Brain microvascular endothelial cell (primary cell): ENCODE results near the gene ERC2.

Source experiments
- DNase-seq: peaks from one replicate; pipeline ENCODE4 v3.0.0-alpha.2; 2020
- H3K27ac ChIP-seq: fragments of 250-450 bp; sonication (Bioruptor Pico); 2 replicates; pipeline ENCODE4 v1.5.1; 2020; ENCODE audit warnings: mild to moderate bottlenecking, moderate library complexity
- H3K27me3 ChIP-seq: fragments of 250-450 bp; sonication (Bioruptor Pico); replicated peaks from 2 replicates; pipeline ENCODE4 v1.5.1; 2020; ENCODE audit warnings: mild to moderate bottlenecking
- H3K36me3 ChIP-seq: fragments of 250-450 bp; sonication (Bioruptor Pico); replicated peaks from 2 replicates; pipeline ENCODE4 v1.5.1; 2020; ENCODE audit warnings: mild to moderate bottlenecking
- H3K4me3 ChIP-seq: 2 replicates; pipeline ENCODE4 v1.5.1; 2011; ENCODE audit warnings: low read depth, mild to moderate bottlenecking, control low read depth, low read length, moderate library complexity
- in situ Hi-C: cut with HindIII; loops from 2 replicates; pipeline ENCODE4 v1.10.0; 2017; ENCODE audit warnings: low sequenced_read_pairs, low pct_ligation_motif_present
- TF ChIP-seq, protein P1 (sequence below): IDR thresholded peaks from 2 replicates; pipeline ENCODE4 v1.5.1; 2011; ENCODE audit warnings: low read depth, mild to moderate bottlenecking, moderate library complexity, low read length, control low read depth, inconsistent platforms; ENCODE audit errors: missing control alignments

The ERC2 gene

DNA sequence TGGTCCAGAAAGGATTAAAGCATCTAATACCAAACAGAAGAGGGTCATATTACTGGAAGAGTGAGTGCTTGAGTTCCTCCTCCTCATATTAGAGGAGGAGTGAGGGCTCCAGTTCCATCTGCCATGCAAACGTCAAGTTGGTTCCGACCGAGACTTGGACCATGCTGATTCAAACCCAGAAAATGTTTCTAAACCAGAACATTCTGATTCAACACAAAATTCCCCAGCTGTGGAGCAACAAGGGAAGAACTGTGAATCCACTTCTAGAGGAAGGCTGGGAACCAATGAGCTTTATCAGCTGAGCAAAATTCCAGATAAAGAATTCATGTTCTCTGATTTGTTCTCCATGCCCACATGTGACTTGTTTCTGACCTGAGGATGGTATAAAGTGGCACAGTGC is 845.5 kb downstream of the ERC2 start:
- Histone ChIP-seq H3K27me3 (no peaks in the 10 kb centered on the region), H3K4me3 (no peak overlapping the region), H3K27ac (no peak overlapping the region), H3K36me3 (no peaks in the 10 kb centered on the region)
- in situ Hi-C loops: no loop called here
- DNase-seq: no peak
- TF ChIP-seq, protein P1, sequence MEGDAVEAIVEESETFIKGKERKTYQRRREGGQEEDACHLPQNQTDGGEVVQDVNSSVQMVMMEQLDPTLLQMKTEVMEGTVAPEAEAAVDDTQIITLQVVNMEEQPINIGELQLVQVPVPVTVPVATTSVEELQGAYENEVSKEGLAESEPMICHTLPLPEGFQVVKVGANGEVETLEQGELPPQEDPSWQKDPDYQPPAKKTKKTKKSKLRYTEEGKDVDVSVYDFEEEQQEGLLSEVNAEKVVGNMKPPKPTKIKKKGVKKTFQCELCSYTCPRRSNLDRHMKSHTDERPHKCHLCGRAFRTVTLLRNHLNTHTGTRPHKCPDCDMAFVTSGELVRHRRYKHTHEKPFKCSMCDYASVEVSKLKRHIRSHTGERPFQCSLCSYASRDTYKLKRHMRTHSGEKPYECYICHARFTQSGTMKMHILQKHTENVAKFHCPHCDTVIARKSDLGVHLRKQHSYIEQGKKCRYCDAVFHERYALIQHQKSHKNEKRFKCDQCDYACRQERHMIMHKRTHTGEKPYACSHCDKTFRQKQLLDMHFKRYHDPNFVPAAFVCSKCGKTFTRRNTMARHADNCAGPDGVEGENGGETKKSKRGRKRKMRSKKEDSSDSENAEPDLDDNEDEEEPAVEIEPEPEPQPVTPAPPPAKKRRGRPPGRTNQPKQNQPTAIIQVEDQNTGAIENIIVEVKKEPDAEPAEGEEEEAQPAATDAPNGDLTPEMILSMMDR: no peak

DNA sequence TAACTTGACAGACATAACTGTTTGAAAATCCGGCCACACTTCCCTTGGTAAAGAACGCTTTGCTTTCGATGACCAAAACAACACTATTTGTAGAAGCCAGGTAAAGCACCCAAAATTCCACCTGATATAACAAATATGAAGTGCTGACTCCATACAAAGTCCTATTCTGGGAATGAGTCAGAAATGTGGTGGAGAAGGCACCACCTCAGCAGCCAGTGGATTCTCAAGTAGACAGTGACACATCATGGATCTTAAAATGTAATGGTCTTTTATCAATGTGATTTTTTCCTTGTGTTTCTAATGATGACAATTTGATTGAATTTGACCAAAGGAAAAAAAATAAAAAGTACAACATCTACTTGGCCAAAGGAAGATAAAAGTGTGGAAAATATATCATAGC is 846.2 kb downstream of the ERC2 start:
- TF ChIP-seq, protein P1: no peak
- in situ Hi-C loops: no loop called here
- peak; percentile 49 for DNase-seq
- H3K4me3 ChIP-seq: no peak overlapping the region
- no peaks in the 10 kb centered on the region for H3K36me3 ChIP-seq
- no peak overlapping the region for H3K27ac ChIP-seq
- H3K27me3 ChIP-seq: no peaks in the 10 kb centered on the region

DNA sequence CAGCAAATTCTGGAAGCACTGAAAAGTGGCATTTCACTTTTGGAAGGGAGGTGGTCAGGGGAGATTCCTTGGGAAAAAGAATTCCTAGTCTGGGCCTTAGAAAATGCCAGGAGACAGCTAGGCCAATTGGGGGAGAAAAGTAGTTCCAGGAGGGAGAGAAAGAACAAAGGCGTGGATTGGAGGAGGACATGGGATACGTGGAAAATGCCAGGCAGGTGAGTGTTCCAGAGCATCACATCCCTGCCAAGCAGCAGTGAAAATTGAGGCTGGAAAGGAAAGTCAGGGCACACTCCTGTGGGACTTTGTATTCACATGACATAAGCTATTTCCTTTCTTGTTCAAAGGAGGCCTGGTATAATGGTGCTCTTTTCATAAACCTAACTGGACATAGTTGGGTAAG is 846.6 kb downstream of the ERC2 start:
- no peaks in the 10 kb centered on the region for H3K27me3 ChIP-seq
- in situ Hi-C loops: no loop called here
- no peak for DNase-seq
- TF ChIP-seq, protein P1: no peak
- no peak overlapping the region for H3K27ac ChIP-seq
- no peaks in the 10 kb centered on the region for H3K36me3 ChIP-seq
- no peak overlapping the region for H3K4me3 ChIP-seq

DNA sequence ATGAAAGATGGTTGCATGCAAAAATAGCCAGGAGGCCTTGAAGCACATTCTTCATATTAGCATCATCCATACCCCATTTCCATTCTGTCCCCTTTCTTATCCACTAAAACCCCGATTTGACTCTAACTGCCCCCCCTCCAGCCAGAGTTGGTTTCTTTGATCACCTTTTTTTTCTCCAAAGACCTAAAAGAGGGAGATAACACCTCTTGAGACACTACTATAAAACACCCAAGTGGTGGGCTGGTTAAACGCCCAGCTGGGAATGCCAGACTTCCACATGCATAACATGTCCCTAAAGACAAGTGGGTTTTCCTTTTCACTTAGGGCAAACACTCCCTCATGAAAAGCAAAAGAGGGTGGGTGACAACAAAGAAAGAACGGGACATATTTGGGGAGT is 847.2 kb downstream of the ERC2 start:
- in situ Hi-C loops: no loop called here
- Histone ChIP-seq H3K27ac (no peak overlapping the region), H3K27me3 (no peaks in the 10 kb centered on the region), H3K36me3 (no peaks in the 10 kb centered on the region), H3K4me3 (no peak overlapping the region)
- DNase-seq: no peak
- TF ChIP-seq, protein P1: no peak

DNA sequence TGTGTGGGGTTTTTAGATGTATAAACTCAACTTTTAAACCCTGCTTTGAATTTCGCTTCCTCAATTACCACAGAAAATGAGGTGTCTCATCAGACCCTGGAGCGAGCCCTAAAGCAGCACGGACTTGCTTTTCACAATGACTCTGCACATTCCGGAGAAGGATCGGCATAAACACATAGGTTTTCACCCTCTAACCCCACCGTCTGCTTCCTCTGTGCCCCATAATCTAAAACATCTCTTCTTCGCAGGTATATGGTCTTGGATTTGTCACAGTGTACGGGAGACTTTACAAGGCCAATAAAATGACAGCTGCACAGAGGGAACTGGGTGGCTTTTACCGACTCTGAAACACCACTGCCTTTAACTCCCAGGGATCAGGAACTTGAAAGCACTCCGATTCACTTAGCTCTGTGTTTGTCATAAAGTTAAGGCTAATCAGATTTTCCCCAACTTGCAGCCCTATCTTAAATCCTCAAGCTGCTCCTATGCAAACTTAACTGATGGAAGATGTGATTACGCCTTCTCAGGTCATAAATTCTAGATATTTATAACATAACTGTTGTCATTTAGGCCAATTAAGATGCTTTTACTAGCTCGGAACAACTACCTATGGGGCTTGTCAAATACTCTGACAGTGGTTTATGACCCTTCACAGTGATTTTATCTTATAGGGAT is 847.8 kb downstream of the ERC2 start:
- DNase-seq: peak; percentile 27
- Histone ChIP-seq H3K27me3 (no peaks in the 10 kb centered on the region), H3K4me3 (no peak overlapping the region), H3K36me3 (no peaks in the 10 kb centered on the region), H3K27ac (no peak overlapping the region)
- in situ Hi-C loops: no loop called here
- TF ChIP-seq, protein P1: no peak

DNA sequence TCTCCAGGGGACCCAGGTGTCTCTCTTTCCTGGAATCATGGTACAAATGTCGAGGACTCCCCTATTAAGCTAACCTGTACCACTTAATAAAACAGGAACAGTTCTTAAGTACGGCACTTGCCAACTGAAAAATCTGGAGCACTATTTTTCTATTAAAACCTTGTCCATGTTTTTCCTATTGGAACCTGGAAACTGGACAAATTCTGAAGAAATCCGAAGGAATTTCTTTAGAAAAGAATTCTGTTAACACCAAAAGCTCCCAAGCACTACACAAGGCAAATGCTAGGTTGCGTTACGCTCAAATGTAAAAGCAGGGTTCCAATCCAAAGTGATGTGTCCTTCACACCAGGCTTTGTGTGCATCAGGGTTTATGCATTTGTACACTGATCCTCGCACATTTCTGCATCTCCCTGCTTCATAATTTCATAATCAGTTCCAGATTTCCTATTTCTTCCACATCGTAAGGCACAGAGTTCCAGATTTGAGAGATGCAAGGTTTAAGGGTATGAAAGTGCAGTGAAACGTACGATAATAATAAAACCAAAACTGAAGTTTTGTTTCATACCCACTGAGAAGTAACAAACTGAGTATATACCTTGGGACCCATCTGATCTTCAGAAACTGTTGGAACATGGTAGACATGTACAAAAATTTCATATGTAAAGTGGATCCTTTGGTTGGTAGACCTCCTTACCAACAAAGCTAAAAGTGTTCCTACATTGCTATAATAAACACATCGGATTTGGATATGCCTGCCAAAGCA is 849.0 kb downstream of the ERC2 start:
- no peaks in the 10 kb centered on the region for H3K36me3 ChIP-seq
- no peak for DNase-seq
- H3K27me3 ChIP-seq: no peaks in the 10 kb centered on the region
- no peak overlapping the region for H3K4me3 ChIP-seq
- no peak overlapping the region for H3K27ac ChIP-seq
- in situ Hi-C loops: no loop called here
- TF ChIP-seq, protein P1: no peak
